GM12873 (cell line): ENCODE results near the gene STK32B.

Source experiments
- TF ChIP-seq, protein P1 (sequence below): IDR thresholded peaks from 2 replicates; pipeline ENCODE4 v1.5.1; 2012; ENCODE audit warnings: low read depth, mild to moderate bottlenecking, moderate library complexity, low read length, control low read depth; ENCODE audit not compliant: insufficient read depth; ENCODE audit errors: missing control alignments

STK32B gene

DNA sequence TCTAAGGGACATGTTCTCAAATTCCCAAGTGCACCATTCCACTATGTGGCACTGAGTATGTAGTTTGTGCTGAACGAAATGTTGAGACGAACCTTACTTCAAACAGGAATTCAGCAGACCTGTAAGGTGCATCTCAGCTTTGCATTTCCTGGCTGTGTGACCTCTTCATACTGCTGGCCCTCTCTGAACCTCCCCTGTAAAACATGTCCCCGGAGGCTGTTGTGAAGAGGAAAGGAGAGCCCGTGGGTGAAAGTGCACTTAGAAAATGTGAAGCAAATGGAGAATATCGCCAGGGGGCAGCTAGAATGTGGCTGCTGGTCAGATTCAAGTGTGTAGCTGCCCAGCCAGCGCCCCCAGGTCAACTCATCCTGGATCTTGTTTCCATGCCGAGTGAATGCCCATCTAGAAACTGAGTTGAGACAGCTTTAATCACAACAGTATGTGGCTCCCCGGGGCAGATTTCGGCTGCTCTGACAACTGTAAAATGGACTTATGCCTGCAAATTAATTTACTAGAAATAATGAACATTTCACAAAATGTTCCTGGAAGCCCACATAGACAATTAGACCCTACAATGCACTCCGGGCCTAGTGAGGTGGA is 393.7 kb downstream of the STK32B start:
- TF ChIP-seq, protein P1, sequence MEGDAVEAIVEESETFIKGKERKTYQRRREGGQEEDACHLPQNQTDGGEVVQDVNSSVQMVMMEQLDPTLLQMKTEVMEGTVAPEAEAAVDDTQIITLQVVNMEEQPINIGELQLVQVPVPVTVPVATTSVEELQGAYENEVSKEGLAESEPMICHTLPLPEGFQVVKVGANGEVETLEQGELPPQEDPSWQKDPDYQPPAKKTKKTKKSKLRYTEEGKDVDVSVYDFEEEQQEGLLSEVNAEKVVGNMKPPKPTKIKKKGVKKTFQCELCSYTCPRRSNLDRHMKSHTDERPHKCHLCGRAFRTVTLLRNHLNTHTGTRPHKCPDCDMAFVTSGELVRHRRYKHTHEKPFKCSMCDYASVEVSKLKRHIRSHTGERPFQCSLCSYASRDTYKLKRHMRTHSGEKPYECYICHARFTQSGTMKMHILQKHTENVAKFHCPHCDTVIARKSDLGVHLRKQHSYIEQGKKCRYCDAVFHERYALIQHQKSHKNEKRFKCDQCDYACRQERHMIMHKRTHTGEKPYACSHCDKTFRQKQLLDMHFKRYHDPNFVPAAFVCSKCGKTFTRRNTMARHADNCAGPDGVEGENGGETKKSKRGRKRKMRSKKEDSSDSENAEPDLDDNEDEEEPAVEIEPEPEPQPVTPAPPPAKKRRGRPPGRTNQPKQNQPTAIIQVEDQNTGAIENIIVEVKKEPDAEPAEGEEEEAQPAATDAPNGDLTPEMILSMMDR, result no peak

DNA sequence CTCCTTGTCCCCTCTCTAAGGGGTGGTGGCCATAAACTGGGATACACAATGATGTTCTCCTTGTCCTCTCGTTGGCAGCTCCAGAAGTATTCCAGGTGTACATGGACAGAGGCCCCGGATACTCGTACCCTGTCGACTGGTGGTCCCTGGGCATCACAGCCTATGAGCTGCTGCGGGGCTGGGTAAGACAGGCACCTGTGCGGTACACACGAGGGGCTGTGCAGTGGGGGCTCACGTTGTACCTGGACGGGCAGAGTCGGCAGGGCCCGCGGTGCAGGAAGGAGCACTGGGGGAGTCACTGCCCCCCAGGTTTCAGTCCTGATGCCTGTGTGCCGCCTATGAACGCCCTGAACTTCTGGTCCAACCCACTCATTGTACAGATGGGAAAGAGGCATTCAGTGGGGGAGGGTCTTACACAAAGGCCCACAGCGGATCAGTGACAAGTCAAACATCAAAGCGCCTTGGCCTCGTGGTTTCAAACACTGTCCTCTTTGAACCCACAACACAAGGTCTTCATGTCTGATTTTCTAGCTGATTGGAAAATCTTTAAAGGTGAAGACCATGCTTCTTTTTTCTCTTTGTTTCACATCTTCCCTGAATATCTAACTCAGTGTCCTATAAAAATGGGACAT is 395.4 kb downstream of the STK32B start:
- TF ChIP-seq, protein P1, result no peak

DNA sequence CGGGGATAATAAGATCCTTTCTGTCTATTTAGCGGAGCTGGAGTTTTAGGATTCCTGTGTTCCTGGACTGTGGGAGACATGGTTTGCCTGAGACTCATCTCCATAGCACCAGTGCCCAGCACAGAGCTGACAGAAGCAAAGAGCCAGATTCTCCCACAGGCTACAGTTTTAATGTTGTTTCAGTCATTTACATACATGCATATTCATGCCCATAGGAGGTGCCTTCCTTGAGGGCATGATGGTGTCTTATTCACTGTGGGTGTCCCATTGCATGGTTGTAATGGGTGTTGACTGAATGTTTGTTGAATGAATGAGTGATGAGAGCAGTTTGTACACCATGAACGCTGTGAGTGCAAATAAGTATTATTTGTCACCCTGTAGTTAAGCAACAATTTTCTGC is 396.5 kb downstream of the STK32B start:
- TF ChIP-seq, protein P1, result no peak

DNA sequence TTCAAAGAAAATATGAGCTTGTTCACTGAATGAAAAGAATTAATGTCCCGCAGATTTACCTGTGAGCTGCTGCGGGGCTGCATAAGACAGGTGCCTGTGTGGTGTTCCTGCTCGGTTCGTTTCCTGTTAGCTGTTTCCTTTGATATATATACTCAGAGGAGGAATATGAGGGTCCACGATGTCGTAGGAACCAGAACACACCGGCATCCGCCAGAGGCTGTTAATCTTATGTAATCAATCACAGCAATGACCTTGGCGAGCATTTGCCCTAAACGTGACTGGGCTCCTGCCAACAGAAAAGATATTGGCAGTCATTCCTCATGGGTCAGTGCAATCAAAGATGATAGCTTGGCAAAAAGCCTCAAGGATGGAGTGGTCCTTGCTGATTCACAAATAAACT is 396.9 kb downstream of the STK32B start:
- TF ChIP-seq, protein P1, result no peak

DNA sequence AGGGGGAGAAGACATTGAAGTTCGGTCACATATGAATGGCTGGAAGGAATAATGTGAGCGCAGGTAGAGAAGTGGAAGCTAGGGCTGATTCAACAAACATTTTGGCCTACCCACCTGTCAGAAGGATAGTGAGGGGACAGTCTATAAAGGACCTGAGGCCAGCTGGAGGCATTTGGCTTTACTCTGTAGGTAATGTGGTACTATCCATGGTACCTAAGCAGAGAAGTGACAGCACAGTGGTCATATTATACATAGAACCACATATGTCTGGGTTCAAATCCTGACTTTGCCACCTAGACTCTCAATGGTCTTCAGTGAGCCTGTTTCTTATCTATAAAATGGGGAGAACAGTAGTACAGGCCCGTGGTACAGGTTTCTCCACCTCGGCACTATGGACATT is 400.0 kb downstream of the STK32B start:
- TF ChIP-seq, protein P1, result no peak

DNA sequence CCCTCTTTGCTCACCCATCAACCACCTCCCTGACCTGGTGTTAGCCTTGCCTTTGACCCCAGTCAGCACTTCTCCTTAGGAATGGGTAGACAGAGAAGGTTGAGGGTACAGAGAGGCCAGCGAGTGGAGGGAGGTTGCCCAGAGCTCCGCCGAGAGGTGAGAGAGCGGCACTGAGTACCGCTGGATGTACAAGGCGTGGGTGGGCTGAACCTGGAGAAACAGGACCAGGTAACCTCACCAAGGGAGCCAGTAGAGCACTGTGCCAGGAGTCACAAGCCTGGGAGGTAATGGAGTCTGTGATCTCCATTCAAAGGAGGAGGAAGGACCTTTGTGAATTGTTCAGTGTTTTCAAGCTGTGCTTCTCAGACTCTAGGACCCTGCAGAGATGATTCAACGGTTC is 400.9 kb downstream of the STK32B start:
- TF ChIP-seq, protein P1, result no peak

DNA sequence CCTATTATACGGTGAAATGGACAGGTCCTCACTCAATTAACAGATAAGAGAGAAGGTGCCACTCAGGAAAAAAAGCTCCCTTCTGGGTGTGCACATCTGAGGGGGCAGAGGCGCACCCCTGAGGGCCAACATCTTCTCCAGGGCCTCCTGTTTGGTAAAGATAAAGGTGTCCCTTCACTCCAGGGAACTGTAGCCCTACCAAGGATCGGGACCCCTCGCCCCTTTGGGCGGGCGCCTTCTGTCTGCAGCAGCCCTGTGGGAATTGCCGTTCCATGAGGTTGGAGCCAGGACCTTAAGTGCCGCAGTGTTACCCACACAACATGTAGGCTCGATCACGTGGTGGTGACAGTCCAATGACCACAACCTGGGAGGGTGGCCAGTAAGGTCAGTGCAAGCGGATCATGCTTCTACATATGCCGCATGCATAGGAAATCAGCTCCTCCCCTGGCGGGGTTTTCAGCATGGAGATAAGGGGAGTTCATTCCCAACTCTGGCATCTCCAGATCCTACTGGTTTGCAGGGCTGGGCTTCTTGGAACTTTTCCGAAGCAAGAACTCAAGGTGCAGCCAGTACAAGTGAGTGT is 403.8 kb downstream of the STK32B start:
- TF ChIP-seq, protein P1, result no peak
